GM12892 (cell line): ENCODE data around the gene CSTPP1.

Experiments
- POLR2A ChIP-seq: IDR thresholded peaks from 2 replicates; pipeline ENCODE4 v1.6.1; 2011; ENCODE audit warnings: low read depth, low read length, control low read depth
- POLR2AphosphoS5 ChIP-seq: IDR thresholded peaks from 2 replicates; pipeline ENCODE4 v1.6.1; 2011; ENCODE audit warnings: low read depth, low read length, control low read depth

DNA sequence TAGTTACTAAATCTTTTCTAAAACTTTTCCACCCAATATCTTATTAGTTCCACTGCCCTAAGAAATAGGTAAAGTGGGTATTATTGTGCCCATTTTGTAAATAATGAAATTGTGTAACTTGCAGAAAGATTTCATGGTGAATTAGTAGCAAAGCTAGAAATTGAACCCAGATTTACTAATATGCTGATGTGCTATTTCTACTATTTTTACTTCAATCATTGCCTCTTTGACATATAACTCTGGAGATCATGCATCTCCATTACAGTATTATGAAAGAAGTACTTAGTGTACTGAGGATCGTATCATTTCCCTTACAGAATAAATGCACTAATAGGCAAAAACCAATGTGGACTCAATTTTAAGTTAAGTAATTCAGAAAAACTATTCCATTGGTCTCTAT, 119.0 kb downstream of the CSTPP1 start:
- no peak for TF ChIP-seq POLR2A
- no peak for TF ChIP-seq POLR2AphosphoS5
